DND-41 (cell line): Measurements from ENCODE around the gene PTCD2.

Experiments
- EZH2 ChIP-seq: IDR thresholded peaks from 3 replicates; pipeline ENCODE4 v1.6.1; 2012; ENCODE audit warnings: borderline replicate concordance, low read depth, mild to moderate bottlenecking, moderate library complexity, low read length, inconsistent platforms; ENCODE audit not compliant: severe bottlenecking
- TF ChIP-seq, protein P1 (sequence below): IDR thresholded peaks from 2 replicates; pipeline ENCODE4 v1.5.1; 2012; ENCODE audit warnings: borderline replicate concordance, low read length, moderate library complexity, mild to moderate bottlenecking; ENCODE audit not compliant: poor library complexity, severe bottlenecking; ENCODE audit errors: extremely low read depth

DNA sequence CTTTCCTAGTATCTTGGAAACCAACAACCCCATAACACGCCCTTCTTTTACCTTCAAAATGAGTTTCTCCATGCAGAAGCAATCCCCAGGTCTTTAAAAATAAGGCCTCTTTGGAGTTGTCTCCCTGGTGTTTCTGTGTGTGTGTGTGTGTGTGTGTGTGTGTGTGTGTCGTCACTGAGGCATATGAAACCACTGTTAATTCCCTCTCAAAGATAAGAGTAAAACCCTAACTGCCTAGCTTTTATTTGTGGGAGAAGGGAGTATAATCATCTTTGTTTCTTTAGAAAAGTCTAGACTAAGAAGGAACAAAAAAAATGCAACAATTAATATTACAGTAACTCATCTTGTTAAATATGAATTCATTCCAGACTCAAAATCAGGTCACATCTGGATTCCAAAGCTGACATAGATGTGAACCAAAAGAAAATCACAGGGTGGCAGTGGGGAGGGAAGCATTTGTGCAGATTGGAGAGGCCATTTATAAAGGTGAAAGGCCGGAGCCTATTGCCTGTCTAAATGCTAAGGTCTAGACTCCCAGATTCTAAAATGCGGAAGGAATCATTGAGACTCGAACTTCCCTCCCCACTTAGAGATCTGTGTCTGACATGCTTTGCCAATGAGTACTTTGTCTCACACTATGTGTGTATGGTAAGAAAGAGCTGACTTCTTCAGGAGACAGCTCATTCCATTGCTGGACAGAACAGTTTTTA, 95.6 kb downstream of the PTCD2 start:
- TF ChIP-seq, protein P1, sequence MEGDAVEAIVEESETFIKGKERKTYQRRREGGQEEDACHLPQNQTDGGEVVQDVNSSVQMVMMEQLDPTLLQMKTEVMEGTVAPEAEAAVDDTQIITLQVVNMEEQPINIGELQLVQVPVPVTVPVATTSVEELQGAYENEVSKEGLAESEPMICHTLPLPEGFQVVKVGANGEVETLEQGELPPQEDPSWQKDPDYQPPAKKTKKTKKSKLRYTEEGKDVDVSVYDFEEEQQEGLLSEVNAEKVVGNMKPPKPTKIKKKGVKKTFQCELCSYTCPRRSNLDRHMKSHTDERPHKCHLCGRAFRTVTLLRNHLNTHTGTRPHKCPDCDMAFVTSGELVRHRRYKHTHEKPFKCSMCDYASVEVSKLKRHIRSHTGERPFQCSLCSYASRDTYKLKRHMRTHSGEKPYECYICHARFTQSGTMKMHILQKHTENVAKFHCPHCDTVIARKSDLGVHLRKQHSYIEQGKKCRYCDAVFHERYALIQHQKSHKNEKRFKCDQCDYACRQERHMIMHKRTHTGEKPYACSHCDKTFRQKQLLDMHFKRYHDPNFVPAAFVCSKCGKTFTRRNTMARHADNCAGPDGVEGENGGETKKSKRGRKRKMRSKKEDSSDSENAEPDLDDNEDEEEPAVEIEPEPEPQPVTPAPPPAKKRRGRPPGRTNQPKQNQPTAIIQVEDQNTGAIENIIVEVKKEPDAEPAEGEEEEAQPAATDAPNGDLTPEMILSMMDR, result no peak
- no peak for TF ChIP-seq EZH2
